ENCODE data around the gene LINS1.
A peak's percentile ranks its signal among the peaks of the same experiment; 100 is the strongest.

Gene LINS1

DNA sequence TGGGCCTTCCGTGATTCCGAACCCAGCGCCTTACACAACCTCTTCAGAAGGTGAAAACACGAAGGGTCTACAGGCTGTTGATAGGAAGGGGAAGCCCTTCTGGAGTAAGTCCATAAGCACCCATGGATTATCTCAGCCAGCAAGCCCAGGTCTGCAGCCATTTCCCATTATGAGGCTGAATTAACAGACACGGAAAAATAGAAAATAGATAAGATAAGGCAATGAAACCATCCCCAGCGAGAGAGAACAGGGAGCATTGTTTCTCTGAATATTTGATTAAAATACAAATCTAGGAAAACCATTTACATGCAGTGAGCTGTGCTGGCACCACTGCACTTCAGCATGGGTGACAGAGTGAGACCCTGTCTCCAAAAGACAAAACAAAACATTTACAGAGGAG lies 57.0 kb downstream of the LINS1 start:
- Mint-ChIP-seq H3K4me3 (peak overlapping the region in 1 of 2 donors; percentile 53), H3K27ac (no peak overlapping the region), H3K4me1 (peaks cover 16% of the 10 kb centered on the region), H3K9me3 (no peaks in the 10 kb centered on the region), H3K27me3 (no peaks in the 10 kb centered on the region)
- DNase-seq (no peak), ATAC-seq (no peak)

DNA sequence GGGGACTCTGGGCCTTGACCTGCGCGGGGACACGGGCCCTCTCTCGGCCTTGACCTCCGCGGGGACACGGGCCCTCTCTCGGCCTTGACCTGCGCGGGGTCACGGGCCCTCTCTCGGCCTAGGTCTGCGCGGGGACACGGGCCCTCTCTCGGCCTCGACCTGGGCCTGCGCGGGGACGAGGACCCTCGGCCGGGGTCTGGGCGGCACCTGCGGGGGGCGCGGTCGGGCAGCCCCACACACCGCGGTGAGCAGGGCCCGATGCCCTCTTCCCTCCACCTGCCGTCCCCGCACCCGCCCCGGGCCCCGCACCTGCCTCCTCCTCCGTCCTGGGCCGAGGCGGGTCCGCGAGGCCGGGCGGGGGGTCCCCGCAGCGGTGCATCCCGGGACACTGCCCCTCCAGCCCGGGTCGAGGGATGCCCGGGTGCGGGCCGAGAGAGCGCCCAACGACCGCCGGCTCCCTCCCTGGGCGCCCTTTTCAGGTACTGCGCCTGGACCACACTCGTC lies 57.6 kb downstream of the LINS1 start:
- H3K9me3 Mint-ChIP-seq = no peaks in the 10 kb centered on the region

DNA sequence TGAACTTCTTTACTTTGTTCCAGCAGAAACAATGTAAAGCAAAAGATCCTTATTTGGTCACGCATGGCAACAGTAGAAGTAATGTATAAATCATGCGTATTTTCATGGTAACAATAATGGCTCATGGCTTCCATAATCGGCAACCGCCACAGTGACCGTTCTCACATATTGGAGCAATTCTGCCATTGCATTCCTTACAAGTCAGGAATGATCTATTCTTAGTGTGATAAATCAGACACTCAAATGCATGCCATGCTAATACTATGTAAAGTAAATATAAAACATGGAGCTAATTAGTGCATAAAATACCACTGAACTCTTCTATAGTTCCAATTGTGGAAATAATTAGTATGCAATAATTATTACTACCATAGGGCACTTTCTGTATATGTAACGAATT lies 59.7 kb downstream of the LINS1 start:
- no peak overlapping the region for H3K4me3 Mint-ChIP-seq
- no peak for DNase-seq
- no peaks in the 10 kb centered on the region for H3K27me3 Mint-ChIP-seq
- ATAC-seq = no peak
- peaks cover 16% of the 10 kb centered on the region for H3K4me1 Mint-ChIP-seq
- no peak overlapping the region for H3K27ac Mint-ChIP-seq
- H3K9me3 Mint-ChIP-seq = peaks cover 0 to 16% of the 10 kb centered on the region in 2 donors

More for the DNA sequence above, 57.6 kb downstream of the LINS1 start:
- DNase-seq (peak in 1 of 2 donors; percentile 15), ATAC-seq (peak; percentile 85)
- Mint-ChIP-seq H3K27me3 (no peaks in the 10 kb centered on the region), H3K4me3 (peak overlapping the region in 1 of 2 donors; percentile 53), H3K27ac (no peak overlapping the region), H3K4me1 (peaks cover 16% of the 10 kb centered on the region)

DNA sequence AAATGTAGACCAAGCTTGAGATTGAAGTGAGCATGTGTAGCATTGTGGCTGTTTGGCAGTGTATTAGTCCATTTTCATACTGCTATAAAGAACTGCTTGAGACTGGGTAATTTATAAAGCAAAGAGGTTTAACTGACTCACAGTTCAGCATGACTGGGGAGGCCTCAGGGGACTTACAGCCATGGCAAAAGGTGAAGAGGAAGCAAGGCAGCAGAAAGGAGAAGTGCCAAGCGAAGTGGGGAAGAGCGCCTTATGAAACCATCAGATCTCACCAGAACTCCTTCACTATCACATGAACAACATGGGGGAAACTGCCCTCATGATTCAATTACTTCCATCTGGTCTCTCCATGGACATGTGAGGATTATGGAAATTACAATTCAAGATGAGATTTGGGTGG lies 64.7 kb downstream of the LINS1 start:
- DNase-seq = no peak
- ATAC-seq = no peak
- Mint-ChIP-seq H3K4me1 (no peaks in the 10 kb centered on the region), H3K27ac (no peak overlapping the region), H3K9me3 (peaks cover 0 to 19% of the 10 kb centered on the region in 2 donors), H3K27me3 (no peaks in the 10 kb centered on the region), H3K4me3 (no peak overlapping the region)

DNA sequence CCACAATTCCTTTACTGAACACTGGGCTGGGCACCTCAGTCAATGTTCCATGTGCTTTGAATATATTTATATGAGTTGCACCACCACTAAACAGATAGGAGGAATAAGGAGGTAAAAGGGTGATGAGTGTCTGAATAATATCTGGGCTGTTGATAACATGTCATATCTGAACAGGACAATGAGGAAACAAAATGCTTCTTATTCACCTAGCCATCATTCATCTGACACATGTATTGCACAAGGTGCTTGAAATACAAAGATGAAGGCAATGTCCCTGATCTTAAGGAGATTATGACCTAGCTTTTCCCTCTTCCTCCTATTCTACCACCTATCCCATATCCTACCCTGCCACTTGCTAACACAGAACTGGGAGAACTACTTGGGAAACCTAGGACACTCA lies 65.3 kb downstream of the LINS1 start:
- peak overlapping the region in 1 of 2 donors; percentile 41 for H3K27ac Mint-ChIP-seq
- ATAC-seq = no peak
- peaks cover 0 to 19% of the 10 kb centered on the region in 2 donors for H3K9me3 Mint-ChIP-seq
- H3K4me1 Mint-ChIP-seq = no peaks in the 10 kb centered on the region
- H3K4me3 Mint-ChIP-seq = no peak overlapping the region
- peaks cover 2% of the 10 kb centered on the region for H3K27me3 Mint-ChIP-seq
- DNase-seq = no peak

DNA sequence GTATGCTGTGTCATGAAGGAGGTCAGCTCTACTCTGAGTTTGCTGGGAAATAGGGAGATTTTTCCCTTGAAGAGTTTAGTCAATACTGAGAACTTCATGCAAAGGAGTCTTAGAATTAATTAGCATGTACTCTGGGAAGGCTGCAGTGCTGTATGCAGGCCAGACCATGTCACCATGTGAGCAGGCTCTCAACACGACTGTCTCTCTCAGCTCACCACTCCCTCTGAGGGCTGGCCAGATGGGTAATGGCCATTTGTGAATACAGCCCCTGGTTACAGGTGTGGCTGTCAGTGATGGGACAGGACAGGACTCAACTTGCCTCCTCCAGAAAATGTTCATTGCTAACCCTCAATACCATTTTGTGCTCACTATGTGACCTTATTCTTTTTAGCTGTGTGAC lies 68.1 kb downstream of the LINS1 start:
- ATAC-seq (no peak), DNase-seq (no peak)
- Mint-ChIP-seq H3K4me3 (no peak overlapping the region), H3K9me3 (peaks cover 0 to 15% of the 10 kb centered on the region in 2 donors), H3K4me1 (no peaks in the 10 kb centered on the region), H3K27ac (no peak overlapping the region), H3K27me3 (peaks cover 6% of the 10 kb centered on the region)

- H3K4me3 Mint-ChIP-seq = no peak overlapping the region
Observed at GRCh38 chr15:100531823-100532327, 70.1 kb downstream of the LINS1 start.

DNA sequence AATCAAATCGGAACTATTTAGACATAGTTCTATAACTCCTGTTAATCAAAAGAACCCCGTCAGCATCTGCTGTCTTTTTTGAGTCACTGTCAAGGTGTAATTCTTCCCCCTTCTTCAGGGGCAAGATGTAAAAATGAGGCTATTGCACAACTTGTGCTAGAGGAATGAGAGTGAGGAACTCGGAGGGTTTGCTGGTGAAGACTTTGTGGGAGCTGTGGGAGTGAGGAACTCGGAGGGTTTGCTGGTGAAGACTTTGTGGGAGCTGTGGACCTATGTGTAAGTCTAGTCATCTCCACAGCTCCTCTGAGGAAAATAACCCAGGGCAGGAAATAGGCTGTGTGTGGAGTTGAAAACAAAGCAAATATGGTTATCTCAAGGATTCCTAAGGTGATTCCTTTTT lies 70.8 kb downstream of the LINS1 start:
- no peak overlapping the region for H3K4me3 Mint-ChIP-seq
- no peak for DNase-seq
- no peaks in the 10 kb centered on the region for H3K9me3 Mint-ChIP-seq

More at GRCh38 chr15:100531823-100532327, 70.1 kb downstream of the LINS1 start:
- Mint-ChIP-seq H3K27me3 (peaks cover 6% of the 10 kb centered on the region), H3K27ac (no peak overlapping the region), H3K4me1 (no peaks in the 10 kb centered on the region), H3K9me3 (no peaks in the 10 kb centered on the region)
- DNase-seq (no peak), ATAC-seq (no peak)

GRCh38 chr15:100529556-100529955 lies 72.4 kb downstream of the LINS1 start:
- ATAC-seq (no peak), DNase-seq (no peak)
- H3K9me3 Mint-ChIP-seq = no peaks in the 10 kb centered on the region
- no peaks in the 10 kb centered on the region for H3K4me1 Mint-ChIP-seq
- peaks cover 6% of the 10 kb centered on the region for H3K27me3 Mint-ChIP-seq
- peak overlapping the region in 1 of 2 donors; percentile 73 for H3K27ac Mint-ChIP-seq
- H3K4me3 Mint-ChIP-seq = no peak overlapping the region

More for the DNA sequence above, 70.8 kb downstream of the LINS1 start:
- Mint-ChIP-seq H3K27ac (no peak overlapping the region), H3K4me1 (no peaks in the 10 kb centered on the region), H3K27me3 (peaks cover 6% of the 10 kb centered on the region)
- ATAC-seq = no peak

DNA sequence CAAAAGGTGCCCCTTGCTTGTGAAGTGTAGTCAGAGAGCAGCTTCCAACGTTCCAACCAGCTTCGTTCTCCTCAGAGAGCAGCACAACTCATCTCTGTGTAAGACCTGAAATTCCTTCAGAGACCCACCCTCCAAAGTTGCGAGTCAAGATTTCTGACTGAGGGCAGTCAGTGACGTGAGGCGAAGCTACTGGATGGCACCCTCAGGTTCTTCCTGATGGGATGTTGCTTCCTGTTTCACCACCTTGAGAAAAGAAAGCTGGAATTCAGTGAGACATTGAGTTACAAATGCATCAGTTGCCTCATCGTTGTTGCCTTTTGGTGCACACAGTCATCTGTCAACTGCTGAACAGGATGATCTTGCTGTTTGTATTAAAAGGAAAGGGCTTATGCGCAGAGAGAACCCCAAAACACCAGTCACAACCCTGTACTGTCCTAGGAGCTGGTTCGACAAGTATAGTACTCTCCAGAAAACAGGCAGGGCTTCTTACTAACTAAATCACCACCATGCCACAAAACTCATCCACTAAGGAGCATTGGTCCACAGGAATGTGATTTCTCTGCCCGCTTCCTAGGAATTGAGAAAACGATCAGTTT lies 73.1 kb downstream of the LINS1 start, which contains the start of gene CERS3:
TSS of gene CERS3 (minus strand) at position 118 of the 596 bp plus-strand sequence. CDS start 27,101 bp downstream, outside the sequence.
- no peaks in the 10 kb centered on the region for H3K9me3 Mint-ChIP-seq
- peaks cover 6% of the 10 kb centered on the region for H3K27me3 Mint-ChIP-seq
- peak within 1 kb of the TSS; percentile 42 to 73 for H3K27ac Mint-ChIP-seq
- DNase-seq = no peak
- no peak within 1 kb of the TSS for H3K4me3 Mint-ChIP-seq
- ATAC-seq = no peak
- H3K4me1 Mint-ChIP-seq = no peaks in the 10 kb centered on the region

DNA sequence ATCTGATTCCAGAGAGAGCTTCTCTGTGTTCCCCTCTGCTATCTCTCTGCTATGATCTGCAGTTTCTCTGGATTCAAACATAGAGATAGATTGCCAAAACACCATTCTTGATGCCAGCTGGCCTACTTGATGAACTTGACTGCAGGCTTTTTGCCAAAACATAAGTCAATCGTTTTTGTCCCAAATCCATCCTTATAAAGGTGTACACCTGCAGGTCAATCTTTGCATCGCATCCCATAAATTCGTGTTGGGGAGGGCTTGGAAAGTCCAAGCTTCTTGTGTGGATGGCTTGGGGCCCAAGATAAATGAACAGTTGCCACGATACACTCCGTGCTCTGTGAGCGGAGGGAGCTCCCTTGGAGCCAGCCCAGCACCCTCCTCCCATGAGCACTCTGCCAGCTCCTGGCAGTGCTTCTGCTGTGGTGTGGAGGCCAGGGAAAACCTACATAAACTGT lies 75.9 kb downstream of the LINS1 start:
- ATAC-seq (no peak), DNase-seq (no peak)
- H3K27me3 Mint-ChIP-seq = no peaks in the 10 kb centered on the region
- no peak overlapping the region for H3K4me3 Mint-ChIP-seq
- no peak overlapping the region for H3K27ac Mint-ChIP-seq
- no peaks in the 10 kb centered on the region for H3K9me3 Mint-ChIP-seq
- peaks cover 4% of the 10 kb centered on the region for H3K4me1 Mint-ChIP-seq

- Mint-ChIP-seq H3K4me3 (no peak overlapping the region), H3K27me3 (no peaks in the 10 kb centered on the region), H3K27ac (no peak overlapping the region), H3K4me1 (peaks cover 10% of the 10 kb centered on the region), H3K9me3 (no peaks in the 10 kb centered on the region)
- no peak for DNase-seq
- ATAC-seq = no peak
Observed at GRCh38 chr15:100525436-100525835, 76.5 kb downstream of the LINS1 start.

DNA sequence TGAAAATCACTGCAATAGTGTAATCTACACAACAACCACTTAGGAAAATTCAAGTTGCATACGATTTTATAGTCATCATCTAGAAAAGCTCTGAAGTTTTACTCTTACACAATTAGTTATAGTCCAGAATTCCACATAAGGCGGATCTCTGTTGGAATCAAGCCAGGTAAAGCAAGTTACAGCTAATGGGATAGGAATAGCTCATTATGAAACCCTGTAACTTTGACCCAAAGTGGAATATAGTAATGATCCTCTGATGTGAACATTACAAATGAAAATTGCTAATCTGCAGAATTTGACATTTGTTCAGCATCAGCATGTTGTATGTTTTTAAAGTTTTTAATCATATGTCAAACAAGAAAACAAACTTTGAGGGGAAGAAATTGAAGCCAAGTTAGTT lies 77.7 kb downstream of the LINS1 start:
- H3K27me3 Mint-ChIP-seq = no peaks in the 10 kb centered on the region
- peaks cover 18% of the 10 kb centered on the region for H3K4me1 Mint-ChIP-seq
- no peak overlapping the region for H3K27ac Mint-ChIP-seq
- H3K9me3 Mint-ChIP-seq = no peaks in the 10 kb centered on the region
- ATAC-seq (no peak), DNase-seq (no peak)
- H3K4me3 Mint-ChIP-seq = no peak overlapping the region

- Mint-ChIP-seq H3K27ac (no peak overlapping the region), H3K27me3 (no peaks in the 10 kb centered on the region), H3K4me1 (peaks cover 18% of the 10 kb centered on the region), H3K4me3 (no peak overlapping the region), H3K9me3 (no peaks in the 10 kb centered on the region)
- no peak for ATAC-seq
- DNase-seq = no peak
Observed at GRCh38 chr15:100521907-100522306, 80.1 kb downstream of the LINS1 start.

GRCh38 chr15:100520132-100520921 lies 81.7 kb downstream of the LINS1 start:
- Mint-ChIP-seq H3K4me1 (peaks cover 18% of the 10 kb centered on the region), H3K27me3 (no peaks in the 10 kb centered on the region), H3K4me3 (no peak overlapping the region), H3K27ac (peak overlapping the region; percentile 65 to 87), H3K9me3 (no peaks in the 10 kb centered on the region)
- DNase-seq (peak; percentile 4 to 9), ATAC-seq (peak; percentile 45)

- no peak for ATAC-seq
- Mint-ChIP-seq H3K27me3 (peaks cover 6% of the 10 kb centered on the region), H3K27ac (peak overlapping the region in 1 of 2 donors; percentile 54), H3K9me3 (no peaks in the 10 kb centered on the region), H3K4me1 (peaks cover 18% of the 10 kb centered on the region), H3K4me3 (no peak overlapping the region)
- no peak for DNase-seq
Observed at GRCh38 chr15:100517846-100518245, 84.1 kb downstream of the LINS1 start.

Measured in stimulated activated naive CD8-positive, alpha-beta T cell treated with anti-CD3 and anti-CD28 coated beads, Interleukin-15, amount 100 ng/mL, for 72 hours (primary cell).